GM19468 (cell line): ENCODE results near the gene NKG7.
"Not testable (repeated sequence)": the region's sequence is repeated elsewhere in the genome, so short reads cannot be mapped to it uniquely, and the experiment has no call there.

Source experiments
- ATAC-seq: cut with Tn5 transposase; IDR thresholded peaks from one replicate; pipeline ENCODE4 v1.9.1; 2021; ENCODE audit warnings: mild to moderate bottlenecking, moderate library complexity, moderate number of reproducible peaks; ENCODE audit not compliant: unreplicated experiment; ENCODE audit errors: extremely low read depth

NKG7 gene, protein sequence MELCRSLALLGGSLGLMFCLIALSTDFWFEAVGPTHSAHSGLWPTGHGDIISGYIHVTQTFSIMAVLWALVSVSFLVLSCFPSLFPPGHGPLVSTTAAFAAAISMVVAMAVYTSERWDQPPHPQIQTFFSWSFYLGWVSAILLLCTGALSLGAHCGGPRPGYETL

DNA sequence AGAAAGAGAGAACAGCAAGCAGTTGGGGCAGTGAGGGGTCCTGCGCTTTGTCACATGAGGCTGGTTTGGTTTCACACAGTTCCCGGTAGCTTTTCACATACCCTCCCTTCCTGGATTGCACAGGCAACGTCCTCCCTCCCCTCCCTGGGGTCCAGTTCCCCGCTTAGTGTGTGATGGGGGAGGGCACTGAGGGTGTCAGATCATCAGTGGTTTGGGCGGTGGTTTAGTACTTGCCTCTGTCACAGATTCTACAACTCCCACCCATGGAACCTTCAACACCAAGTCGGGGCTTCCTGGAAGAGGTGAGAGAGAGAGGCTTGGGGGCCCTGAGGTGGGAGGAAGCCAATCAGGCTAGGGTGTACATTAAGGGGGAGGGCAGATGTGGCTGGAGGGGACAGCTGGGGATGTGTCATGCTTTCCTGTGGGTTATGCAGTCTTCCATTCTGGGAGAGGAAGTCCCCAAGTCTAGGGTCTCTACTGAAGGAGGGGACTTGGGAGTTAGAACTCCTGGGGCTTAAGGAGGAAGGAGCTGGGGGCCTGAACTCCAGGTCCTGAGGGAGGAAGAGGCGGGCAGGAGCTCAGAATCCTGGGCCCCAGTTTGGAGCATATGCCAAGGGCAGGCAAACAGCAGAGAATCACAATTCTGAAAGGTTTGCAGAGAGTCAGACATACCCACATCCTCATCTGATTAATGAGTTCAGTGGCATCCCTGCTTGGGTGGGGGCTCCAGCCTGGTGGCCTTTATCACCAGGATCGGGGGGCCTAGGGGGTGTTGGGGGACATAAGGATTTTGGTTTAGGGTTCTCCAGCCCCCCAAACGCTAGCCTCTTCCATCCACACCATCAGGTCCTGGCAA lies at the start of gene NKG7:
Gene NKG7, minus strand, starts transcription at position 6 of the 856 bp plus-strand sequence. CDS start 119 bp downstream, outside the sequence.
- no peak for ATAC-seq

DNA sequence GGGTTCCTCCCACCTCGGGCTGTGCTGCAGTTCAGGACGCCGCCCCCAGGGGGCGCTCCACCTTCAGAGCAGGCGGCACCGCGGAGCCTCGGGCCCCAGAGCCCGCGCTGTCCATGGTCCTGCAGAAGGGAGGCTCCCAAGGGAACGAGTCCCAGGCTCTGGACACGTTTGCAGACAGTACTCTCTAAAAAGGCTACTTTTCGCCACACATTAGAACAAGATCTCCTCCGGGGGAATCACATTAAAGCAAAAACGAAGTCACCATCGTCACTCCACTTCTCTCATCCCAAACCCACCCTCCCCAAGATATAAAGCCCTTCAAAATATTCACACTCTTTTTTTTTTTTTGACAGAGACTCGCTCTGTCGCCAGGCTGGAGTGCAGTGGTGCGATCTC lies 49.6 kb upstream of the NKG7 start:
- ATAC-seq = no peak

DNA sequence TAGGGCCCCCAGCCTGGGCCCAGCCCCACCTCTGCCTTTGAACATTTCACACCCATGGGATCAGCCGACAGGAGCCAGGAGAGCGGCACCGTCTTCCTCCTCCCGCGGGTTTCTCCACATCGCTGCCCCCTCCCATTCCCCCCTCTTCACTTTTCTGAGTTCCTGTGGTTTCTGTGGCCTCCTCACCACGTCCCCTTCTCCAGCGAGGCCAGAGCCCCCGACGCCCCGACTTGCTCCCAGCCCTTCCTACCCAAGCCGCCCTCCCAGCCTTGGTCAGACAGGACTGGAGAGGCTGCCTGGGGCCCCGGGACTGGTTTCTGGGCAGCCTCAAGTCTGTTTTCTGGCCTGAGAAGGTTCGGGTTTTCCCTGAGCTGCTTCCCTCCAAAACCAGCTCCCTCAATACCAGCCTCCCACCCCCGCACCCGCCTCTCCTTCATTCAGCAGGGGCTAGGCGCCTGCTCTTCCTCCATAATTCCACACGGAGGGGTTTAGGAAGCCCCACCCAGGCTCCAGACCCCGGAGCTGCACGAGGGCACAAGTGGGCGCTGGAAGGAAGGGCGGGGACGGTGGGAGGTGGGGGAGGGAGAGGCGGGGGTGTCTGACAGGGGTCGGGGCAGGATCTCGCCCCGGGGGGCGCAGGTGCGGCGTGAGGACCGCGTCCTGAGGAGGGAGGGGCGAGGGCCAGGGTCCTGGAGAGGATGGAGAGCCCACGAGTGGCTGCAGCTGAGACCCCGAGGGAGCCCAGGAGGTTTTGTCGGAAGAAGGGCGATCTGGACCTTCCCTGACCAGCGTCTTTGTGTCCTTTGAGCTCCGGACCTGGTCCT lies 49.0 kb upstream of the NKG7 start:
- ATAC-seq = no peak

DNA sequence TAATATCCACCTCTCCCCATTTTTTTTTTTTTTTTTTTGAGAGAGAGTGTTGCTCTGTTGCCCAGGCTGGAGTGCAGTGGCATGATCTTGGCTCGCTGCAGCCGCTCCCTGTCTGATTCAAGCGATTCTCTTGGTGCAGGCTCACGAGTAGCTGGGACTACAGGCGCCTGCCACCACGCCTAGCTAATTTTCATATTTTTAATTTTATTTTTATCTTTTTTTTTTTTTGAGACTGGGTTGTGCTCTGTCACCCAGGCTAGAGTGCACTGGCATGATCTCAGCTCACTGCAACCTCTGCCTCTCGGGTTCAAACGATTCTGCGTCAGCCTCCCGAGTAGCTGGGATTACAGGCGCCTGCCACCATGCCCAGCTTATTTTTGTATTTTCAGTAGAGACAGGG lies 48.1 kb upstream of the NKG7 start:
- ATAC-seq = not testable (repeated sequence)

DNA sequence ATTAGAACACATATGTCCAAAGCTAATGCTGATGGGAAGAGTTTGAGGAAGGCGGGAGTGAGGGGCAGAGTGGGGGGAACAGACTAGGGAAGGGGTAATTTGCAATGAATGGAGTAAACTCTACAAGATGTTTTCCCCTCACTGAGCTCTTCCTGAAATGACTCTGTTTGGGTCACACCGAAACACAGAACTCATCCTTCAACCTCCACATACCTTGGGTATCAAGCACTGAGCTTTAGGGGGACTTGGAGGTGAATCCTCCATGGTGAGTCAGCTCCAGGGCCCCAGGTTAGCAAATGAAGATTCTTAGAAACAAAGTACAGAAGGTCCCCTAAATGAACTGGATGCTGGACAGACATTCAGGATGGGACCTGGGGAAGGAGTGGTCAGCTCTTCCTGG lies 46.3 kb upstream of the NKG7 start:
- ATAC-seq = no peak

DNA sequence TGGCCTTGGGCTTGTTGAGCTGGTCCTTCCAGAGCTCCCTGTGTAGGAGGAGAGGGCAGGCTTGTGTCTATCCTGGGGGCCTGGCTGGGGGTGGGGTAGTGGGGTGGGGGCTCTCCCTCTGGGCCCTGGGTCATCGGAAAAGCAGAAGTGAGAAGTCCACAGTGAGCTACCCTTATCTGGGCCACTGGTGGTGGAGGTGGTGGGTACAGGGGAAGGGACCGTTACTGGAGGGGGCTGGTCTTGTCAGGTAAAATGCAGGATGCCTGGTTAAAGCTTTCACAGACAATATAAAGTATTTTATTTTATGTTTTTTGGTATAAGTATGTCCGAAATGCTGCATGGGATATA lies 45.3 kb upstream of the NKG7 start:
- no peak for ATAC-seq

DNA sequence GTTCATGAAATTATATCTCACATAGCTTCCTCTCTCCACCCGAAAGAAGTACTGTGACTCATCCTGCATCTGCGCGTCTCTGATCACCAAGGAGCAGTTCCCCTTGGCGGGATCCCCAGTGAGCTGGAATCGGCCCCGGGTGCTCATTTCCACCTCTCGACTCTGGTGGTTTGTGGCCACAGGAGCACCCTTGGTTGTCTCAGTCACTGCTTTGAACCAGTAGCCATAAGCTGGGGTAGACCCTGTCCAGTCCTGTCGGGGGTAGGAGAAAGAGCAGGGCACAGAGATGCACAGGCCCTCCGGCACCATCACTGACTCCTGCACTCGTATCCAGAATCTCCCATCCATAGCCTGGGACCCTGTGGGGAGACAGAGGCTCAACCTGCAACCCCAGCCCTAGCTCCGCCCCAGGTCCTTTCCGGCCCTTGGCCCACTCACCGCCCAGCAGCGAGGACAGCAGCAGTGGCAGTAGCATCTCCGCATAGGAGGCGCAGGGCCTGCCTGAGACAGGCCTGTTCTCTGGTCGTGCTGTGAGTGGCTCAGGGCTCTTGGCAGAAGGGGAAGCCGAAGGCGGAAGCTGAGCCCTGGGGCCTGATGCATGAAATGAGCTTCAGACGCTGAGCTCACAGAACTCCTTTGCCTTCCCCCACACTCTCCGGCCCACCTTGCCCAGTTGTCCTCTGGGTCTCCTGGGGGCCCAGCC lies 44.8 kb upstream of the NKG7 start, which contains the start of gene SIGLEC10:
Gene SIGLEC10, minus strand, starts transcription at position 536 of the 703 bp plus-strand sequence. Its CDS starts 61 bp downstream, at position 475.
- ATAC-seq = peak; percentile 26

DNA sequence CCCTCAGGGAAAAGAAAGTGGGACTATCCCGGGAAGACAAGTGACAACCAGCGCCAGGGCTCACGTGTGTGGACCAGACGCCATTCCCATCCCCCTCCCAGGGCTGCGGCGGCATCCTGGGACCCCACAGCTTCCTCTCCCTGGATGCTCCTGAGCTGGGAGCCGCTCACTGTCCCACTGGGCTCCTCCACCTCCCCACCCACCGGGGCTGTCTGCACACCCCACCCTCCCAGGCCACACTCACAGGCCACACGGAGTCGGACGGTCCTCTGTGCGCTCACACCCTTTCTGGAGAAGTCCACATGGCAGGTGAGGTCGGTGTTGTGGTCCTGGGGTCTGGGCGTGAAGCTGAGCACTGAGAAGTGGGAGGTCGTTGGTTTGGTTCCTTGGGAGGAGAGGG lies 44.0 kb upstream of the NKG7 start:
- ATAC-seq = not testable (repeated sequence)

DNA sequence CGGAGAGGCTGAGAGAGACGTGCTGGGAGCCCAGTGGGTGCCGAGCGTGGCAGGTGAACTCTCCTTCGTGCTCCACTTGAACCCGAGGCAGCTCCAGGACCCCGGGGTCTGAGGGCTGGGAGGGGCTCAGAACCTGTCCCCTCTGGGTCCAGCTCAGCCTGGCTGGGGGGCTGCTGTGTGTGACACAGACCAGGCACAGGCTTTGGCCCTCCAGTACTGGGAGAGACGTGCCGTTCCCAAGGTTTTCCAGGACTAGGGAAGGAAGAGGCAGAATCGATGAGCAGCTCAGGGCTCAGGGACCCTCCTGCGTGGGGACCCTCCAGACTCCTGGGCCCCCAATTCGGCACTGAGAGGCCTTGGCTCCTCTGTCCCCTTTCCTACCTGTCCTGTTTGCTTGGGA lies 42.7 kb upstream of the NKG7 start:
- ATAC-seq = no peak

DNA sequence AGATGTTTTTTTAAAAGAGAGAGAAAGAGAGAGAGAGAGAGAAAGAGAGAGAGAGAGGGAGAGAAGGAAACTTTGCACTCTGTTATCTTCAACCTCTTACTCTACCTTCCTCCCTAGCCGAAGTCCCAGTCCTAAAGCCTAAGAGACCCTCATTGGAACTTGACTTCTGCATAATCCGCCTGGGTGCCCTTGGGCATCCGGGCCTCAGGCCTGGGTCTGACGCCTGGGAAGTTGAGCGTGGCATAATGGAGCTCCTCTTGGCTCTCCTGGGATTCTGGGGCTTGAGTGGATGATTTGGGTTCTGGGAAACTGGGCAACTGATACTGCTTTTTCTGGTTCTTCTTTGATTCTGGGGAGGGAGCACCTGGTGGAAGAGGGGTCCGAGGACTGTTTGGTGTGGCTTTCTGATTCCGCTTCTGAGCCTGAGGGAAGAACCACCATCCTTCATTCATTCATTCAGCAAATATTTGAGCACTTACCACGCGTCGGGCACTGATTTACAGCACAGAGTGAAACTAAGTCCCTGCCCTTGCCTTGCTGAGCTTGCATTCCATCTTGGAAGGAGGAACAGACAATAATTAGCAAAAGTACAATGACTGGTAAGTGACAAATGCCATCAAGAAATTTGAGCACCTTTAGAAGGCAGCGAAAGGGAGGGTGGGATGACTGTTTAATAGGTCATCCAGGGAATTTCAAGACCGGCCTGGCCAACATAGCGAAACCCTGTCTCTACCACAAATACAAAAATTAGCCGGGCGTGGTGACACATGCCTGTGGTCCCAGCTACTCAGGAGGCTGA lies 38.7 kb upstream of the NKG7 start:
- ATAC-seq = no peak

DNA sequence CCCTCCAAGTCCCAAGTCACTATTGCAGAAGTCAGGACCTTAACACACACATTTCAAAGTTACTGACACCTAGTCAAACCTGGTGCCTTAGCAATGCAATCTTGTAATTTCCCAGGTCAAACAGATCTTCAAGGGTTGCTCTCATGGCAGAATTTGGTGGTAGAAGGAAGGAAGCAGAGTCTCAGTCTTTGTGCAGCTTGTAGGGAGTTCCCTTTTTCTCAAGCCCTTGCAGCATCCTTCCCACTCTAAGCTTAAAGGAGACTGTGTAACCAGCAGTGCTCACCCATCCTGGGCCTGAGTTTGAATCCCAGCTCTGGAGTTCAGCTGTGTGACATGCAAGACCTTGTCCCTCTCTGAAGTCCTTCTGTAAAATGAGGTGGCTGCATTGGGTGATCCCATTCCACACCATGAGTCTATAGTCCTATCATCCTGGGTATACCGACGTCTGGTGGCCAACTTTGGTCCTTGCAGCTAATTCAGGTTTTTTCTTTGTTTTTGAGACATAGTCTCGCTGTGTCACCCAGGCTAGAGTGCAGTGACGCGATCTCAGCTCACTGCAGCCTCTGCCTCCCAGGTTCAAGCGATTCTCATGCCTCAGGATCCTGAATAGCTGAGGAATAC lies 35.2 kb upstream of the NKG7 start:
- ATAC-seq = no peak

DNA sequence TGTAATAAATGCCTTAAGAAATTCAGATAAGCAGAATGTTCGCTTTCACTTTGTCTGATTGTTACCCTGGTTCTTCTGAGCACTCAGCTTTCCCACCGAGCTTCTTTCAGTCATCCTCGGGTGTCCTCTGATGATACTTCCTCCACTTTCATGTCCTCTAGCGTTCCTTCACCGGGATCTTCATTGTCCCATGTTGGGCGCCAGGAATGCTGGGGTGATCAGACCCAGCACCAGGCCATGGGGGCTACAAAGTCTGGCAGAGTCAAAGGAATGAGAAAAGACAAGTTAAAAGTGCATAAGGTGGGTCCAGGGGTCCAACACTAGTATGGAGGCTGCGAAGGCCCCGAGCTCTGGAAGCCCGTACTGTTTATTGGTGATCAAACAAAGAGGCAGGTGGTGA lies 29.7 kb upstream of the NKG7 start:
- ATAC-seq = no peak

DNA sequence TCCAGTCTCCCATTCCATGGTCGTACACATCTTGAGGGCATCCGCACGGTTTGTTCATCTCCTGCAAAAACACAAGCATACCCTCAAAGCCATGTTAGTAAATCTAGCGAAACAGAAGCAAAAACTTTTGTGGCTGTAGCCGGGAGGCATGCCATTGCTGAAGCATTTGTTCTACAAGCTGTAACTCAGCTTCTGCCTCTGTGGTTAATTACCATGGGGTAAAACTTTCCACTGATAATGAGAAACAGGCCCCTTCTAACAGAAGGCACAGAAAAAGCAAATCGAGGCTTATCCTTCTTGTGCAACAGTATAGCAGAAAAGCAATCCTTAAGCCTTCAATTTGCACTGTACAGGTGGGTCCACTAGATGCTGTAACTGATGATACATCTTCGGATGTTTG lies 27.5 kb upstream of the NKG7 start:
- not testable (repeated sequence) for ATAC-seq

DNA sequence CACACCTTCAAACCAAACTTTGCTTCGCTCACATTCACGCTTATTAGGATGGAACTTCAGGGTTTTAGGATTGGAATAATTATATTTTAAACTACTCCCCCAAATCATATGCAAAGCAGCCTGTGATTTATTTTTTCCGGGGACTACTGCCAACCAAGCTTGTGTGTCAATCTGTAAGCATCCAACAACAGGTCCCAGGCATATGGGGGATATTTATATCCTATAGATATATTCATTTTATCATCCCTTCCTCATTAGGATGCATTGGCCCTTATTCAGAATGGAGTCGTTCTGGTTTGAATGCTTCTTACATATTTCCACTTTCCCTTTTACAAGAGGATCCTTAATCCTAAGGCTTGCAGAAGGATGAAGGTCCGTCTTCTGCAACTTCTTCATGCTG lies 26.8 kb upstream of the NKG7 start:
- ATAC-seq = no peak

DNA sequence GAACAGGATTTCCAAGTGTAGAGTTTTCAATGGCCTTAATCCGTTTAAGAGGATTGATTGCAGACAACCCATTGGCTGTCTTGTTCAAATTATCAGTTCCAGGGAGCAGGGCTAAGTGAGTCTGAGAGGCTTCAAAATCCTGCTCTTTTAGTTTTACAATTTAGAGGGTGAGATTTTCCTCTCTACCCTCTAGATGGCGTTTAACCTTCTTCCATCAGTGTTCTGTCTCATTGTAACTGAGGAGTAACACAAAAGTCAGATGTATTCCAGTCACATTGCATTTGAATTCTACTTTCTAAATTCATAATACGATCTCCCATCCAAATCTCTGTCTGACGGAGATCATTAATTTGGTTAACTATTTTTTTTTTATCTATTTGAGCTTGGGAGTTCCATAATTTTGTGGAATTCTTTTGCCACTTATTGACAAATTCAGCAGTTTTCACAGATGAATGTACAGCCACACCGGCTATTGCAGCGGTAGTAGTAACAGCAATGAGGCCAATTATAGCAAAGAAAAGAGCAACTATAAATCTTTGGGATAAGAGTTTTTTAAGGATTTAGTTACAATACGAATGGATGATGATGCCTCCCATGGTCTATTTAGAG lies 25.7 kb upstream of the NKG7 start:
- ATAC-seq = no peak

DNA sequence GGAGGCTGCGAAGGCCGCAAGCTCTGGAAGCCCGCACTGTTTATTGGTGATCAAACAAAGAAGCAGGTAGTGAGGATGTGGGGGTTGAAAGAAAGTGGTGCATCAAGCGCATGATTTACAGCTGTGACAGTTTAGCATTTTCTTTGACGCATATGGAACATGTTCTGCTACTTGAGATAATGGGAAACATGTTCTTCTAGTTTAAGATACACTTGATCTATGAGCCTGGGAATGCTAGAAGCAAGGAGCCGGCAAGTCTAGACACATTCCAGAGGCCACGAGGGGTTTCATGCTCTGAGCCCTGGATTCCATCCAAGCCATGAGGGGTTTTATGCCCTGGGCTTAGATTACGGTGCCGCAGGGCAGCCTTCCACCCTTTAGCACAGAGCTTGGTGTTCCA lies 25.0 kb upstream of the NKG7 start:
- ATAC-seq = not testable (repeated sequence)

DNA sequence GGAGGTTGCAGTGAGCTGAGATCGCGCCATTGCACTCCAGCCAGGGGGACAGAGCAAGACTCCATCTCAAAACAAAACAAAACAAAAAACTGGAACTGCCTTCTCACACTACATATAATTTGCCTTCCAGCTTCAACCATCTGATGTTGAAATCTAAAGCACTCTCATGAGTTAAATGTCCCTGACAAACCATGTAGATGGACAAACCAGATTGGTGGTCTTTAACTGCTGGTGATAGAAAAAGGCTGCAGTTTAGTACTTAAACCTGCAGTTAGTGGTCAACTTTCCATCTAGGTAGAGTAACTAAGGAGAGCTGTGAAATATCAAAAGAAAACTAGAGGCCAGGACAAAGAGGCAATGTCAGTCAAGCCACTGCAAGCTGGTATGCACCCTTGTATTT lies 23.7 kb upstream of the NKG7 start:
- no peak for ATAC-seq

DNA sequence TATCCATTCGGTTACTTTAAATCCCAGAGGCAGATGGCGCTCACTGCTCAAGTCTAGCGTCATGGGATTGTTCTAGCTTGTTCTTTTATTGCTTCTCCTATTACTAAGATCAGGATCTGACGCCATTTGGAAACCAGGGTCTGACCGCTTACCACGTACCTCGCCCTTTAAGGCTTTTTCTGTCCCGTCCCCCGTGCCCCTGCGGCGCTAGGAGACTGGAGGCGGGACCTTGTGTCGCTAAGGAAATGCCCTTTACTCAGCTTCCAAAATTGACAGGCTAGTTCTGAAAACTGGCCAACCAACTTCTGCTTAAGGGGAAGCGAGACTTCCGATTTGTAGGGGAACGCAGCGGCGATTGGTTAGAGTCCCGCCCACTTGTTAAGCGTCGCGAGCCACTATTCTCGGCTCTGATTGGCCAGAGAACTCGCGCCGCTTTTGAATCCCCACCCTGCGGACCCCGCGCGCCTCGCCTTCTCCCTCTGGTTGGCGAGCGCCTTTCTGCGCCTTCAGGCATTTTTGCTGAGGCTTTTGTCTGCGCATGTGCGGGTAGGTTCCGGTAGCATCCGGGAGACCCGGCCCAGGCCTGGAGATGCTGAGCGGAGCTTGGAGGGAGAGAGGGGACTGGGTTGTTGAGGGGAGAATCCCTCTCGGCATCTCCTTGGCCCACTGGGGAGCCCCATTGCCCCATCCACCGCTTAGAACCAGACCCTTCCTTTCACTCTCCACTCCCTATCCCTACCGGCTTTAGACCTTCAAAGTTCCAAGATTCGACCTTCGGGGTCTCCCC lies 21.8 kb upstream of the NKG7 start:
- ATAC-seq = peak; percentile 87
